IMR-90 (cell line): ENCODE measurements around the gene GOSR1. TPM values are rescaled to one million over a fixed set of nuclear protein-coding genes. Genes with fewer than 3 reads are reported as not detected.
A peak's percentile ranks its signal among the peaks of the same experiment; 100 is the strongest.

Experiments used
- ATAC-seq: fragments of 200-7000 bp; cut with Tn5 transposase; 2 replicates; pipeline ENCODE4 v1.9.1; 2020; ENCODE audit warnings: low read depth, mild to moderate bottlenecking, moderate library complexity
- BruUV-seq: library from RNA; stranded (reverse); fragments of 400-500 nt; replicated peaks from 2 replicates; lab custom pipeline; 2021; lab: Mats Ljungman, UMichigan
- CTCF ChIA-PET: fragments of 300-600 bp; formaldehyde crosslinking; extraction: SDS; loops from one replicate; lab custom pipeline; 2021; ENCODE audit warnings: antibody characterized with exemption; lab: Yijun Ruan, JAX
- POLR2A ChIA-PET: fragments of 300-600 bp; sonication (Branson Sonifier 250); formaldehyde crosslinking; loops from one replicate; lab custom pipeline; 2022; ENCODE audit warnings: antibody characterized with exemption; ENCODE audit not compliant: unreplicated experiment; lab: Charles Lee
- DNase-seq: peaks from one replicate; pipeline ENCODE4 v3.0.0; 2013
- H2AFZ ChIP-seq: replicated peaks from 2 replicates; pipeline ENCODE3; 2013; ENCODE audit warnings: low read length, mild to moderate bottlenecking; ENCODE audit not compliant: poor library complexity
- H2AK5ac ChIP-seq: 2 replicates; pipeline ENCODE4 v1.6.1; 2013; ENCODE audit warnings: low read depth, low read length, inconsistent platforms
- H2AK9ac ChIP-seq: replicated peaks from 2 replicates; pipeline ENCODE3; 2013; ENCODE audit warnings: mild to moderate bottlenecking, low read depth, low read length, moderate library complexity; ENCODE audit not compliant: poor library complexity
- H2BK120ac ChIP-seq: 2 replicates; pipeline ENCODE4 v1.6.1; 2013; ENCODE audit warnings: low read depth, low read length, inconsistent platforms
- H2BK15ac ChIP-seq: 3 replicates; pipeline ENCODE4 v1.6.1; 2013; ENCODE audit warnings: low read depth, low read length, inconsistent platforms
- H2BK20ac ChIP-seq: 2 replicates; pipeline ENCODE4 v1.6.1; 2013; ENCODE audit warnings: low read depth, mild to moderate bottlenecking, inconsistent platforms, low read length, moderate library complexity
- H2BK5ac ChIP-seq: 2 replicates; pipeline ENCODE4 v1.6.1; 2013; ENCODE audit warnings: mild to moderate bottlenecking, low read depth, low read length, inconsistent platforms; ENCODE audit not compliant: poor library complexity, severe bottlenecking
- H3K14ac ChIP-seq: replicated peaks from 2 replicates; pipeline ENCODE4 v1.6.1; 2013; ENCODE audit warnings: low read depth, low read length, inconsistent platforms
- H3K18ac ChIP-seq: 2 replicates; pipeline ENCODE4 v1.6.1; 2013; ENCODE audit warnings: low read depth, low read length, control low read depth
- H3K23ac ChIP-seq: 2 replicates; pipeline ENCODE4 v1.6.1; 2013; ENCODE audit warnings: low read depth, low read length, inconsistent platforms
- H3K27ac ChIP-seq: 2 replicates; pipeline ENCODE4 v1.5.1; 2013; ENCODE audit warnings: mild to moderate bottlenecking, control low read depth, low read length; ENCODE audit not compliant: insufficient read depth
- H3K27me3 ChIP-seq: 2 replicates; pipeline ENCODE4 v1.6.1; 2013; ENCODE audit warnings: low read length; ENCODE audit not compliant: control insufficient read depth, insufficient read depth
- H3K36me3 ChIP-seq: 2 replicates; pipeline ENCODE4 v1.6.1; 2013; ENCODE audit warnings: low read length, mixed read lengths; ENCODE audit not compliant: control insufficient read depth, insufficient read depth
- H3K4ac ChIP-seq: 2 replicates; pipeline ENCODE4 v1.6.1; 2013; ENCODE audit warnings: low read depth, low read length, inconsistent platforms
- H3K4me1 ChIP-seq: 2 replicates; pipeline ENCODE4 v1.6.1; 2013; ENCODE audit warnings: low read length, mixed read lengths; ENCODE audit not compliant: control insufficient read depth, insufficient read depth
- H3K4me2 ChIP-seq: 2 replicates; pipeline ENCODE4 v1.6.1; 2013; ENCODE audit warnings: low read depth, mild to moderate bottlenecking, control low read depth, low read length, moderate library complexity
- H3K4me3 ChIP-seq: 2 replicates; pipeline ENCODE4 v1.5.1; 2013; ENCODE audit warnings: low read depth, mild to moderate bottlenecking, control low read depth, low read length, moderate library complexity; ENCODE audit not compliant: insufficient read depth
- H3K56ac ChIP-seq: 2 replicates; pipeline ENCODE4 v1.6.1; 2013; ENCODE audit warnings: low read length, inconsistent platforms; ENCODE audit not compliant: insufficient read depth; ENCODE audit errors: extremely low read depth
- H3K79me1 ChIP-seq, 2 experiments: 2 replicates each; pipeline ENCODE4 v1.6.1; 2013; ENCODE audit warnings: low read length in 2 of 2, inconsistent platforms in 1 of 2, low read depth in 1 of 2
- H3K9ac ChIP-seq: 2 replicates; pipeline ENCODE4 v1.6.1; 2013; ENCODE audit warnings: low read depth, low read length, control low read depth
- H3K9me1 ChIP-seq: 2 replicates; pipeline ENCODE4 v1.6.1; 2013; ENCODE audit warnings: low read length, inconsistent platforms; ENCODE audit not compliant: insufficient read depth
- H3K9me3 ChIP-seq: 2 replicates; pipeline ENCODE4 v1.6.1; 2013; ENCODE audit warnings: low read length; ENCODE audit not compliant: control insufficient read depth, insufficient read depth
- H4K20me1 ChIP-seq: 2 replicates; pipeline ENCODE4 v1.6.1; 2013; ENCODE audit warnings: low read length, inconsistent platforms; ENCODE audit not compliant: insufficient read depth
- H4K5ac ChIP-seq: 2 replicates; pipeline ENCODE4 v1.6.1; 2013; ENCODE audit warnings: mild to moderate bottlenecking, low read depth, low read length, control low read depth
- H4K8ac ChIP-seq, 2 experiments: 2 replicates each; pipeline ENCODE4 v1.6.1; 2013; ENCODE audit warnings: low read depth in 2 of 2, low read length in 2 of 2, control low read depth in 1 of 2, inconsistent platforms in 1 of 2
- H4K91ac ChIP-seq: 2 replicates; pipeline ENCODE4 v1.6.1; 2013; ENCODE audit warnings: low read depth, low read length, inconsistent platforms; ENCODE audit not compliant: insufficient read depth
- CEBPB ChIP-seq: IDR thresholded peaks from 2 replicates; pipeline ENCODE4 v1.6.1; 2012; ENCODE audit warnings: low read depth, low read length, improper control_type of control experiment
- CHD1 ChIP-seq: IDR thresholded peaks from 2 replicates; pipeline ENCODE4 v1.6.1; 2012; ENCODE audit warnings: low read depth, low read length, improper control_type of control experiment
- MAZ ChIP-seq: IDR thresholded peaks from 2 replicates; pipeline ENCODE4 v1.6.1; 2012; ENCODE audit warnings: low read depth, mild to moderate bottlenecking, low read length, improper control_type of control experiment, moderate library complexity, borderline replicate concordance
- MXI1 ChIP-seq: IDR thresholded peaks from 2 replicates; pipeline ENCODE4 v1.6.1; 2012; ENCODE audit warnings: low read depth, mild to moderate bottlenecking, low read length, moderate library complexity, borderline replicate concordance
- NFE2L2 ChIP-seq: fragments of 150-350 bp; IDR thresholded peaks from 2 replicates; pipeline ENCODE4 v1.6.1; 2016; ENCODE audit warnings: low read depth, mild to moderate bottlenecking, low read length
- POLR2A ChIP-seq: IDR thresholded peaks from 2 replicates; pipeline ENCODE4 v1.6.1; 2012; ENCODE audit warnings: mild to moderate bottlenecking, low read depth, low read length
- RAD21 ChIP-seq: IDR thresholded peaks from 2 replicates; pipeline ENCODE4 v1.6.1; 2012; ENCODE audit warnings: low read length, improper control_type of control experiment
- RCOR1 ChIP-seq: IDR thresholded peaks from 2 replicates; pipeline ENCODE4 v1.6.1; 2012; ENCODE audit warnings: mild to moderate bottlenecking, low read length, improper control_type of control experiment; ENCODE audit not compliant: insufficient replicate concordance
- RFX5 ChIP-seq: IDR thresholded peaks from 2 replicates; pipeline ENCODE4 v1.8.0; 2012; ENCODE audit warnings: low read depth, mild to moderate bottlenecking, low read length, moderate library complexity
- SMC3 ChIP-seq: fragments of 150-350 bp; IDR thresholded peaks from 2 replicates; pipeline ENCODE4 v1.6.1; 2016; ENCODE audit warnings: low read depth, mild to moderate bottlenecking, antibody characterized with exemption, low read length, moderate library complexity
- WGBS, 2 experiments: methylation state at CpG; one replicate each; pipeline versions ENCODE4 v1.1.5 to v1.1.7; 2013; ENCODE audit warnings: missing lambda C conversion rate in 2 of 2; ENCODE audit not compliant: insufficient read length in 1 of 2; ENCODE audit errors: extremely low coverage in 2 of 2; 5-methylcytosine and 5-hydroxymethylcytosine counted together
- dilution Hi-C: fragments of 300-500 bp; cut with HindIII; formaldehyde crosslinking; loops from one replicate; pipeline ENCODE4 v1.14.3; 2018; ENCODE audit warnings: low sequenced_read_pairs; ENCODE audit not compliant: unreplicated experiment
- in situ Hi-C: fragments of 300-500 bp; cut with MboI; formaldehyde crosslinking; loops from 3 replicates; pipeline ENCODE4 v1.14.3; 2019; ENCODE audit warnings: low sequenced_read_pairs, inconsistent platforms, mixed read lengths
- intact Hi-C: fragments of 100-400 bp; cut with micrococcal nuclease; formaldehyde crosslinking; loops from 2 replicates; pipeline ENCODE4 v1.10.0; 2022
- polyA plus RNA-seq, 3 experiments: library from polyadenylated mRNA; depleted of rRNA; stranded (reverse); fragments of >200 nt; gene quantifications; 2 replicates each; pipeline ENCODE4 v1.2.3, GENCODE V29; 2012; ENCODE audit warnings: low replicate concordance in 1 of 3
- total RNA-seq: library from RNA; depleted of rRNA; stranded (reverse); fragments of >200 nt; gene quantifications from 2 replicates; pipeline ENCODE4 v1.2.3, GENCODE V29; 2012
- TF ChIP-seq, protein P1 (sequence below): fragments of 150-350 bp; IDR thresholded peaks from 2 replicates; pipeline ENCODE4 v1.6.1; 2016; ENCODE audit warnings: low read depth, mild to moderate bottlenecking, low read length, moderate library complexity, borderline replicate concordance
- TF ChIP-seq, protein P2 (sequence below): fragments of 150-350 bp; IDR thresholded peaks from 2 replicates; pipeline ENCODE4 v1.6.1; 2017; ENCODE audit warnings: mild to moderate bottlenecking, antibody characterized with exemption, low read length, low read depth

Gene GOSR1
- total and polyA plus RNA-seq, 2 of the 4 experiments (the other 2 are of a cell fraction): 21.2 to 47.5 TPM

DNA sequence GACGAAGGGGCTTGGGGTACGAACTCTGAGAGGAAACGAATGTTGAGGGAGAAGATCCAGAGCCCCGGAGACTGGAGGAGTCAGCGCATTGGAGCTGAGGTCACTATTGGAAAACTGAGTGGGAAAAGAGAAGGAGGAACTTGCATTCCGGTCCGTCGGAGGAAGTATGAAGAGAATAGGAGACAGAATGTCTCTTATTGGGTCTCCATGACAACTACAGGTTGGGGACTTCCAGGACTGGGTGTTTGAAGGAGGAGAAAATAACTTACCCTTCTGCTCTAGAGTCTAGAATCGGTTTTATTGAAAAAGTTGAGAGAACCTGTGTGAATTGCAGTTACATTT, 537 bp downstream of the GOSR1 start:
- H2BK5ac ChIP-seq: peak overlapping the region; percentile 89
- peak; percentile 24 for ATAC-seq
- H3K14ac ChIP-seq: peak overlapping the region; percentile 98
- H2AK5ac ChIP-seq: peak overlapping the region; percentile 77
- CTCF ChIA-PET: no interaction called here
- H3K36me3 ChIP-seq: peaks cover 5% of the 10 kb centered on the region
- H3K9ac ChIP-seq: peak overlapping the region; percentile 91
- intact Hi-C loops: loop anchor here (1.0 to 10.0 kb wide), 5 partner anchors 123 to 353 kb away; partner anchors contain the start of gene BLMH
- H3K4me2 ChIP-seq: peak overlapping the region; percentile 92
- in situ Hi-C loops: loop anchor here (5.0 kb wide), 1 partner anchor 240 kb away; no protein-coding TSS in a partner anchor
- H4K5ac ChIP-seq: peak overlapping the region; percentile 87
- H3K79me1 ChIP-seq: peaks cover 5 to 25% of the 10 kb centered on the region in 2 experiments; a peak in 3 of 4 replicates
- 0% methylated on average over 4 of the region's 9 CpGs; no CpG with 5 or more reads in 1 of the 2 experiments for WGBS, 2 experiments
- H3K4me3 ChIP-seq: peak overlapping the region; percentile 70
- dilution Hi-C loops: no loop called here
- H3K56ac ChIP-seq: peak overlapping the region; percentile 84
- H2AFZ ChIP-seq: peak overlapping the region; percentile 99
- H2AK9ac ChIP-seq: peak overlapping the region; percentile 99
- no peaks in the 10 kb centered on the region for H4K20me1 ChIP-seq
- no peaks in the 10 kb centered on the region for H3K27me3 ChIP-seq
- no peak overlapping the region for H2BK15ac ChIP-seq
- no peaks in the 10 kb centered on the region for H3K9me3 ChIP-seq
- H4K91ac ChIP-seq: peak overlapping the region; percentile 76
- DNase-seq: peak; percentile 19
- H3K27ac ChIP-seq: peak overlapping the region; percentile 91
- no peak overlapping the region for H3K18ac ChIP-seq
- peaks cover 3% of the 10 kb centered on the region; the same call in 1 of the 2 replicates for H3K9me1 ChIP-seq
- peak overlapping the region; percentile 22; the same call in 1 of the 2 replicates for H2BK120ac ChIP-seq
- H4K8ac ChIP-seq: peak overlapping the region; percentile 48 to 98
- H3K23ac ChIP-seq: peak overlapping the region; percentile 85; the same call in 1 of the 2 replicates
- peak overlapping the region; percentile 94 for H3K4ac ChIP-seq
- no TSS peak for BruUV-seq
- TF ChIP-seq NFE2L2 (no peak), MXI1 (no peak), RFX5 (no peak), SMC3 (no peak), CEBPB (no peak), RCOR1 (no peak), CHD1 (no peak), MAZ (no peak), RAD21 (no peak), POLR2A (no peak)
- TF ChIP-seq, protein P1, sequence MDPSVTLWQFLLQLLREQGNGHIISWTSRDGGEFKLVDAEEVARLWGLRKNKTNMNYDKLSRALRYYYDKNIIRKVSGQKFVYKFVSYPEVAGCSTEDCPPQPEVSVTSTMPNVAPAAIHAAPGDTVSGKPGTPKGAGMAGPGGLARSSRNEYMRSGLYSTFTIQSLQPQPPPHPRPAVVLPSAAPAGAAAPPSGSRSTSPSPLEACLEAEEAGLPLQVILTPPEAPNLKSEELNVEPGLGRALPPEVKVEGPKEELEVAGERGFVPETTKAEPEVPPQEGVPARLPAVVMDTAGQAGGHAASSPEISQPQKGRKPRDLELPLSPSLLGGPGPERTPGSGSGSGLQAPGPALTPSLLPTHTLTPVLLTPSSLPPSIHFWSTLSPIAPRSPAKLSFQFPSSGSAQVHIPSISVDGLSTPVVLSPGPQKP: no peak
- TF ChIP-seq, protein P2, sequence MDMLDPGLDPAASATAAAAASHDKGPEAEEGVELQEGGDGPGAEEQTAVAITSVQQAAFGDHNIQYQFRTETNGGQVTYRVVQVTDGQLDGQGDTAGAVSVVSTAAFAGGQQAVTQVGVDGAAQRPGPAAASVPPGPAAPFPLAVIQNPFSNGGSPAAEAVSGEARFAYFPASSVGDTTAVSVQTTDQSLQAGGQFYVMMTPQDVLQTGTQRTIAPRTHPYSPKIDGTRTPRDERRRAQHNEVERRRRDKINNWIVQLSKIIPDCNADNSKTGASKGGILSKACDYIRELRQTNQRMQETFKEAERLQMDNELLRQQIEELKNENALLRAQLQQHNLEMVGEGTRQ: no peak
- H3K4me1 ChIP-seq: peaks cover 2% of the 10 kb centered on the region
- H2BK20ac ChIP-seq: no peak overlapping the region
- POLR2A ChIA-PET: interaction anchor here (0.6 to 0.7 kb wide), 3 partner anchors 39 to 220 kb away, joined by 3 to 4 read pairs (median 4); no protein-coding TSS in a partner anchor
